Breast epithelium (tissue), 3 donors: ENCODE data around the gene CCDC57.

Source experiments
- CTCF ChIP-seq, 3 donors: fragments of 450-650 bp; IDR thresholded peaks; one replicate each; pipeline ENCODE4 v1.5.1; 2016 to 2017; ENCODE audit warnings: antibody characterized with exemption in 3 of 3, mild to moderate bottlenecking in 3 of 3, moderate library complexity in 3 of 3
- POLR2A ChIP-seq: fragments of 450-650 bp; IDR thresholded peaks from one replicate; pipeline ENCODE4 v1.6.1; 2016; ENCODE audit warnings: antibody characterized with exemption, mild to moderate bottlenecking, moderate library complexity

- no peak for TF ChIP-seq CTCF (IDR thresholded peaks at IDR 0.05)
- TF ChIP-seq POLR2A, result no peak
These were observed 84.9 kb downstream of the CCDC57 start for GRCh38 chr17:82127704-82128103.
